SK-N-SH treated with all-trans-retinoic acid at 6 μM for 48 hours (cell line): ENCODE results near the gene FILIP1.

Experiments used
- ATAC-seq: fragments of 200-7000 bp; cut with Tn5 transposase; 3 replicates; pipeline ENCODE4 v1.9.1; 2020; ENCODE audit warnings: mild to moderate bottlenecking, moderate library complexity
- ARNTL ChIP-seq: fragments of 450-650 bp; formaldehyde crosslinking; IDR thresholded peaks from 2 replicates; pipeline ENCODE4 v1.5.0; 2020; ENCODE audit warnings: low read depth, mild to moderate bottlenecking, moderate library complexity, borderline replicate concordance
- BACH2 ChIP-seq: fragments of 250-450 bp; sonication (Bioruptor Pico); IDR thresholded peaks from 2 replicates; pipeline ENCODE4 v1.9.0; 2021; ENCODE audit warnings: mild to moderate bottlenecking, borderline replicate concordance
- CSDC2 ChIP-seq: fragments of 250-450 bp; sonication (Bioruptor Pico); IDR thresholded peaks from 2 replicates; pipeline ENCODE4 v1.5.0; 2020; ENCODE audit warnings: mild to moderate bottlenecking, moderate library complexity
- ESRRG ChIP-seq: fragments of 250-450 bp; sonication (Bioruptor Pico); IDR thresholded peaks from 2 replicates; pipeline ENCODE4 v1.6.1; 2021; ENCODE audit warnings: mild to moderate bottlenecking
- GLIS3 ChIP-seq: fragments of 250-450 bp; sonication (Bioruptor Pico); IDR thresholded peaks from 2 replicates; pipeline ENCODE4 v1.5.0; 2020; ENCODE audit warnings: mild to moderate bottlenecking, moderate library complexity
- ISL1 ChIP-seq: fragments of 250-450 bp; sonication (Bioruptor Pico); IDR thresholded peaks from 2 replicates; pipeline ENCODE4 v2.1.2; 2022; ENCODE audit warnings: mild to moderate bottlenecking, moderate library complexity
- OSR1 ChIP-seq: fragments of 250-450 bp; sonication (Bioruptor Pico); IDR thresholded peaks from 2 replicates; pipeline ENCODE4 v1.8.0; 2022; ENCODE audit warnings: moderate library complexity, mild to moderate bottlenecking, inconsistent platforms
- PPARA ChIP-seq: fragments of 250-450 bp; sonication (Bioruptor Pico); IDR thresholded peaks from 2 replicates; pipeline ENCODE4 v1.5.0; 2020; ENCODE audit warnings: mild to moderate bottlenecking, borderline replicate concordance
- RARB ChIP-seq: fragments of 250-450 bp; sonication (Bioruptor Pico); IDR thresholded peaks from 2 replicates; pipeline ENCODE4 v1.8.0; 2021; ENCODE audit warnings: mild to moderate bottlenecking, moderate library complexity
- SNAI2 ChIP-seq: fragments of 250-450 bp; sonication (Bioruptor Pico); IDR thresholded peaks from 2 replicates; pipeline ENCODE4 v1.5.0; 2020; ENCODE audit warnings: mild to moderate bottlenecking, moderate library complexity
- TCF4 ChIP-seq: fragments of 250-450 bp; sonication (Bioruptor Pico); IDR thresholded peaks from 2 replicates; pipeline ENCODE4 v1.8.0; 2021; ENCODE audit warnings: mild to moderate bottlenecking, moderate library complexity, borderline replicate concordance
- TOX ChIP-seq: fragments of 250-450 bp; sonication (Bioruptor Pico); IDR thresholded peaks from 2 replicates; pipeline ENCODE4 v1.8.0; 2021; ENCODE audit warnings: mild to moderate bottlenecking, moderate library complexity, borderline replicate concordance
- ZC3H10 ChIP-seq: fragments of 250-450 bp; sonication (Bioruptor Pico); IDR thresholded peaks from 2 replicates; pipeline ENCODE4 v1.5.1; 2021; ENCODE audit warnings: mild to moderate bottlenecking, moderate library complexity
- ZFP3 ChIP-seq: fragments of 250-450 bp; sonication (Bioruptor Pico); IDR thresholded peaks from 2 replicates; pipeline ENCODE4 v1.5.0; 2020; ENCODE audit warnings: mild to moderate bottlenecking, moderate library complexity
- ZFP30 ChIP-seq: fragments of 450-650 bp; formaldehyde crosslinking; IDR thresholded peaks from 2 replicates; pipeline ENCODE4 v1.5.0; 2022; ENCODE audit warnings: mild to moderate bottlenecking, moderate library complexity
- ZNF565 ChIP-seq: fragments of 450-650 bp; formaldehyde crosslinking; conservative IDR thresholded peaks from 2 replicates; pipeline ENCODE4 v1.5.0; 2020; ENCODE audit warnings: low read depth, mild to moderate bottlenecking, moderate library complexity
- ZNF70 ChIP-seq: fragments of 450-650 bp; formaldehyde crosslinking; IDR thresholded peaks from 2 replicates; pipeline ENCODE4 v1.5.0; 2020; ENCODE audit warnings: mild to moderate bottlenecking, moderate library complexity
- ZNF8 ChIP-seq: fragments of 450-650 bp; formaldehyde crosslinking; IDR thresholded peaks from 2 replicates; pipeline ENCODE4 v1.5.0; 2020; ENCODE audit warnings: mild to moderate bottlenecking, moderate library complexity
- TF ChIP-seq, protein P1 (sequence below): fragments of 250-450 bp; sonication (Bioruptor Pico); IDR thresholded peaks from 2 replicates; pipeline ENCODE4 v1.5.1; 2021; ENCODE audit warnings: mild to moderate bottlenecking, moderate library complexity
- TF ChIP-seq, protein P2 (sequence below): fragments of 250-450 bp; sonication (Bioruptor Pico); IDR thresholded peaks from 2 replicates; pipeline ENCODE4 v1.8.0; 2021; ENCODE audit warnings: low read depth, mild to moderate bottlenecking, moderate library complexity, borderline replicate concordance
- TF ChIP-seq, protein P3 (sequence below): fragments of 250-450 bp; sonication (Bioruptor Pico); IDR thresholded peaks from 2 replicates; pipeline ENCODE4 v1.5.0; 2020; ENCODE audit warnings: mild to moderate bottlenecking, moderate library complexity
- TF ChIP-seq, protein P4 (sequence below): fragments of 250-450 bp; sonication (Bioruptor Pico); IDR thresholded peaks from 2 replicates; pipeline ENCODE4 v1.8.0; 2020; ENCODE audit warnings: mild to moderate bottlenecking, moderate library complexity, borderline replicate concordance

FILIP1 gene

DNA sequence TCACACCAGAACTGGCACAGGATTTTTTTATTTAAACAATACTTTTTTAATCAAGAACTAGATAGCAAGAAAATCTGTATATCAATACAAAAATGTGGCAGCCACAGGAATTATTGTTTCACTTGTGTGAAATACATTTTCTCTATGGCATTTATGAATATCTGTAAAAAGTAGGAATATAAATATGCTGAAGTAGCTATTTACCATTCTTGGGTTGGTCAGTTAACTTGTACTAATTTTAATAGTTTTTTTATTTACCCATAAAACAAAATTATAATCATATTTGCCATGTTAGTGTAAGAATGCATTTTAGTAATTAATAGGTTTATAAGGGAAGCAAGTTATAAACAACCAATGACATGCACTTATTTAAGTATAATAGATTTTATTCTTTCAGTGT lies 177.6 kb downstream of the FILIP1 start (continued):
- TF ChIP-seq, protein P1, sequence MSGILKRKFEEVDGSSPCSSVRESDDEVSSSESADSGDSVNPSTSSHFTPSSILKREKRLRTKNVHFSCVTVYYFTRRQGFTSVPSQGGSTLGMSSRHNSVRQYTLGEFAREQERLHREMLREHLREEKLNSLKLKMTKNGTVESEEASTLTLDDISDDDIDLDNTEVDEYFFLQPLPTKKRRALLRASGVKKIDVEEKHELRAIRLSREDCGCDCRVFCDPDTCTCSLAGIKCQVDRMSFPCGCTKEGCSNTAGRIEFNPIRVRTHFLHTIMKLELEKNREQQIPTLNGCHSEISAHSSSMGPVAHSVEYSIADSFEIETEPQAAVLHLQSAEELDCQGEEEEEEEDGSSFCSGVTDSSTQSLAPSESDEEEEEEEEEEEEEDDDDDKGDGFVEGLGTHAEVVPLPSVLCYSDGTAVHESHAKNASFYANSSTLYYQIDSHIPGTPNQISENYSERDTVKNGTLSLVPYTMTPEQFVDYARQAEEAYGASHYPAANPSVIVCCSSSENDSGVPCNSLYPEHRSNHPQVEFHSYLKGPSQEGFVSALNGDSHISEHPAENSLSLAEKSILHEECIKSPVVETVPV (CRISPR knock-in tag): no peak
- TF ChIP-seq BACH2 (CRISPR knock-in tag) (no peak), ESRRG (CRISPR knock-in tag) (no peak), ZNF565 (CRISPR knock-in tag) (no peak), TOX (no peak)
- TF ChIP-seq, protein P2, sequence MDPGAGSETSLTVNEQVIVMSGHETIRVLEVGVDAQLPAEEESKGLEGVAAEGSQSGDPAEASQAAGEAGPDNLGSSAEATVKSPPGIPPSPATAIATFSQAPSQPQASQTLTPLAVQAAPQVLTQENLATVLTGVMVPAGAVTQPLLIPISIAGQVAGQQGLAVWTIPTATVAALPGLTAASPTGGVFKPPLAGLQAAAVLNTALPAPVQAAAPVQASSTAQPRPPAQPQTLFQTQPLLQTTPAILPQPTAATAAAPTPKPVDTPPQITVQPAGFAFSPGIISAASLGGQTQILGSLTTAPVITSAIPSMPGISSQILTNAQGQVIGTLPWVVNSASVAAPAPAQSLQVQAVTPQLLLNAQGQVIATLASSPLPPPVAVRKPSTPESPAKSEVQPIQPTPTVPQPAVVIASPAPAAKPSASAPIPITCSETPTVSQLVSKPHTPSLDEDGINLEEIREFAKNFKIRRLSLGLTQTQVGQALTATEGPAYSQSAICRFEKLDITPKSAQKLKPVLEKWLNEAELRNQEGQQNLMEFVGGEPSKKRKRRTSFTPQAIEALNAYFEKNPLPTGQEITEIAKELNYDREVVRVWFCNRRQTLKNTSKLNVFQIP: no peak

DNA sequence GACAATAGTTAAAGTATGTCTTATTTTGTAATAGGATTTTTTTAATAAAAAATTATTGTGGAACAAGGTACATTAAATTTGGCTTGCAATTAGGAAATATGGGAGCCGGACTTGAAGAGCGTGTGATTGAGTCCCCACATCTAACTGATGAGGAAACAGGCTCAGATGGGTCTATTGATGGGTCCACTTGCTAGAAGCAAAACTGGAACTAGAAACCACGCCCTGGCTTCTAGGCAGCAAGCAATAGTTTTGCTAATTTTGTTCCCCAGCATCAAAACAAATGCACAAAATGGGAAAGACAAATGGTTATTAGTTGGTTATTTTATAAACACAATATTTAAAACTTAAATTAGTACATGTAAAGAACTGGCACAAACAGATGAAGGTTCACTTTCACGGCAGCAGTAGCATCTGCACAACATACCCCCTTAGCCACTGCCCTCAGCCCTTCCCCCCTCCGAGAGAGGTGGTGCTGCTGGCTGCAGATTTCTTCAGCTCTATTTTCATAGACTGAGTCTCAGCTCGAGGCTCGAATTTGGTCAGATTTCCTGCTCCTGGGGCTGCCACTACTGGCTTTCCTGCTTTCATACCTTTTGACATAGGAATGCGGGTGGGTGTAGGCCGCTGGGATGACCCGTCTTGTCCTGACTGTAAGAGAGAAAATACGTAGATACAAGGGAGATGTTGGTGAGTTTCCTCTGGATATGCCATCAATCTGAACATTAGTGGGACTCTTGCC lies 185.2 kb downstream of the FILIP1 start:
- ATAC-seq: no peak
- TF ChIP-seq RARB (CRISPR knock-in tag) (no peak), ZNF70 (CRISPR knock-in tag) (no peak), TOX (no peak), ZC3H10 (CRISPR knock-in tag) (no peak), ARNTL (CRISPR knock-in tag) (no peak), SNAI2 (CRISPR knock-in tag) (no peak), GLIS3 (CRISPR knock-in tag) (no peak), ZNF565 (CRISPR knock-in tag) (no peak), CSDC2 (CRISPR knock-in tag) (no peak), OSR1 (CRISPR knock-in tag) (no peak), PPARA (CRISPR knock-in tag) (no peak), ZNF8 (CRISPR knock-in tag) (no peak), ESRRG (CRISPR knock-in tag) (no peak)
- TF ChIP-seq, protein P3, sequence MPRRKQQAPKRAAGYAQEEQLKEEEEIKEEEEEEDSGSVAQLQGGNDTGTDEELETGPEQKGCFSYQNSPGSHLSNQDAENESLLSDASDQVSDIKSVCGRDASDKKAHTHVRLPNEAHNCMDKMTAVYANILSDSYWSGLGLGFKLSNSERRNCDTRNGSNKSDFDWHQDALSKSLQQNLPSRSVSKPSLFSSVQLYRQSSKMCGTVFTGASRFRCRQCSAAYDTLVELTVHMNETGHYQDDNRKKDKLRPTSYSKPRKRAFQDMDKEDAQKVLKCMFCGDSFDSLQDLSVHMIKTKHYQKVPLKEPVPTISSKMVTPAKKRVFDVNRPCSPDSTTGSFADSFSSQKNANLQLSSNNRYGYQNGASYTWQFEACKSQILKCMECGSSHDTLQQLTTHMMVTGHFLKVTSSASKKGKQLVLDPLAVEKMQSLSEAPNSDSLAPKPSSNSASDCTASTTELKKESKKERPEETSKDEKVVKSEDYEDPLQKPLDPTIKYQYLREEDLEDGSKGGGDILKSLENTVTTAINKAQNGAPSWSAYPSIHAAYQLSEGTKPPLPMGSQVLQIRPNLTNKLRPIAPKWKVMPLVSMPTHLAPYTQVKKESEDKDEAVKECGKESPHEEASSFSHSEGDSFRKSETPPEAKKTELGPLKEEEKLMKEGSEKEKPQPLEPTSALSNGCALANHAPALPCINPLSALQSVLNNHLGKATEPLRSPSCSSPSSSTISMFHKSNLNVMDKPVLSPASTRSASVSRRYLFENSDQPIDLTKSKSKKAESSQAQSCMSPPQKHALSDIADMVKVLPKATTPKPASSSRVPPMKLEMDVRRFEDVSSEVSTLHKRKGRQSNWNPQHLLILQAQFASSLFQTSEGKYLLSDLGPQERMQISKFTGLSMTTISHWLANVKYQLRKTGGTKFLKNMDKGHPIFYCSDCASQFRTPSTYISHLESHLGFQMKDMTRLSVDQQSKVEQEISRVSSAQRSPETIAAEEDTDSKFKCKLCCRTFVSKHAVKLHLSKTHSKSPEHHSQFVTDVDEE (CRISPR knock-in tag): no peak

DNA sequence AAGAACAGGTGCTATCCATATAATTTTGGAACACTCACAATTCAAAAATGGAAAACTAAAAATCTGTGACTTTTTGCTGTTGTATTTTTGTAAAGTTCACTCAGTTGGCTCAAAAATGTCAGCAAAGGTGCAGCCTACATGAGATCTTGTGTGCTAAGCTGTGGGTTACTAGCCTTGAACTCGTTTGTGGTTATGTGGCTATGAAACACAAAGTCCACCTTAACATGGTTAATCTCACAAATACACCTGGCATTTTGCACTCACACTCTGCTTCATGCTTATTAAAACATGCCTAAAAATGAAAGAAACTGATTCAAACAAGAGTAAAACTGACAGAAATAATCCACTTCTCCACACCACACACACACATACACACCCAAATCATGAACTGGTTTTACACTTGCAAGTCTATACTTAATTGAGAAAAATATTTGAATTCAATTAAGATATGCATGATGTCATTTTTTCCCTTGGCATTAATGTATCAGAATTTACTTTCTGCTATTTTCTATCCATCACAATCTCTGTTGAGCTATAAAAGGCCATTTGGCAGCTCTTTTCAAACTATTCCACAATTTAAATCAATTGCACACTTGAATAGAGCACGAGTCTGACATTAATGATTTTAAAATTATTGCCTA lies 186.1 kb downstream of the FILIP1 start:
- TF ChIP-seq, protein P4, sequence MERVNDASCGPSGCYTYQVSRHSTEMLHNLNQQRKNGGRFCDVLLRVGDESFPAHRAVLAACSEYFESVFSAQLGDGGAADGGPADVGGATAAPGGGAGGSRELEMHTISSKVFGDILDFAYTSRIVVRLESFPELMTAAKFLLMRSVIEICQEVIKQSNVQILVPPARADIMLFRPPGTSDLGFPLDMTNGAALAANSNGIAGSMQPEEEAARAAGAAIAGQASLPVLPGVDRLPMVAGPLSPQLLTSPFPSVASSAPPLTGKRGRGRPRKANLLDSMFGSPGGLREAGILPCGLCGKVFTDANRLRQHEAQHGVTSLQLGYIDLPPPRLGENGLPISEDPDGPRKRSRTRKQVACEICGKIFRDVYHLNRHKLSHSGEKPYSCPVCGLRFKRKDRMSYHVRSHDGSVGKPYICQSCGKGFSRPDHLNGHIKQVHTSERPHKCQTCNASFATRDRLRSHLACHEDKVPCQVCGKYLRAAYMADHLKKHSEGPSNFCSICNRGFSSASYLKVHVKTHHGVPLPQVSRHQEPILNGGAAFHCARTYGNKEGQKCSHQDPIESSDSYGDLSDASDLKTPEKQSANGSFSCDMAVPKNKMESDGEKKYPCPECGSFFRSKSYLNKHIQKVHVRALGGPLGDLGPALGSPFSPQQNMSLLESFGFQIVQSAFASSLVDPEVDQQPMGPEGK (CRISPR knock-in tag): no peak
- TF ChIP-seq ISL1 (CRISPR knock-in tag): peak; percentile 85
- TF ChIP-seq OSR1 (CRISPR knock-in tag): no peak
- no peak for TF ChIP-seq TOX
- TF ChIP-seq PPARA (CRISPR knock-in tag): no peak
- TF ChIP-seq ZFP30 (CRISPR knock-in tag): no peak
- ATAC-seq: no peak

DNA sequence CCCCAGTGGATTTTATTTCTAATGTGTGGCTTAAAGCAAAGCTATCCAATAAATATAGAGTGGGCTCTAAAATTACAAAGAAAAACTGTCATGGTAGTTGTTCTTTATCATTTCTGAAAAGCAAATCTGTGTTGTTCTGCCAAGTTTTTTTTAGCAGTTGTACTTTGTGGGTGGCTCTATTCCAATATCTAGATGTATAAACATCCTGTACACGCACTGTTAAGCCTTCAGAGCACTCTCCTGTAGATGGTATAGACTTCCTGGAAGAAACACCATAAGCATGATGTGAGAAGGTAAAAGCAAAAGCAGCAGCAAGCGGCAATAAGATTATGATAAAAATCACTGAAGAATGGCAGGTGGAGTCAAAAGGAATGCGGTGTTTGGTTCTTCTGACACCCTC lies 187.5 kb downstream of the FILIP1 start:
- TF ChIP-seq, protein P3 (CRISPR knock-in tag): no peak
- TF ChIP-seq, protein P4 (CRISPR knock-in tag): no peak
- no peak for TF ChIP-seq OSR1 (CRISPR knock-in tag)
- TF ChIP-seq ZFP3 (CRISPR knock-in tag): no peak
- no peak for TF ChIP-seq ARNTL (CRISPR knock-in tag)
- TF ChIP-seq BACH2 (CRISPR knock-in tag): no peak
- TF ChIP-seq ZC3H10 (CRISPR knock-in tag): no peak
- no peak for TF ChIP-seq ZFP30 (CRISPR knock-in tag)
- TF ChIP-seq SNAI2 (CRISPR knock-in tag): no peak
- no peak for TF ChIP-seq TCF4 (CRISPR knock-in tag)
- TF ChIP-seq PPARA (CRISPR knock-in tag): no peak
- no peak for ATAC-seq
